BLaER1 (cell line): ENCODE measurements around the gene SURF2.
A peak's percentile ranks its signal among the peaks of the same experiment; 100 is the strongest.

Experiments
- H3K27ac ChIP-seq: shearing (Covaris generic); formaldehyde crosslinking; 2 replicates; pipeline ENCODE4 v1.8.1; 2022
- H3K27me3 ChIP-seq: shearing (Covaris generic); formaldehyde crosslinking; 2 replicates; pipeline ENCODE4 v1.8.1; 2022
- H3K36me3 ChIP-seq: shearing (Covaris generic); formaldehyde crosslinking; 2 replicates; pipeline ENCODE4 v1.8.1; 2022
- H3K4me1 ChIP-seq: shearing (Covaris generic); formaldehyde crosslinking; 2 replicates; pipeline ENCODE4 v1.8.1; 2022
- H3K4me2 ChIP-seq: shearing (Covaris generic); formaldehyde crosslinking; 2 replicates; pipeline ENCODE4 v1.8.1; 2022
- H3K4me3 ChIP-seq: shearing (Covaris generic); formaldehyde crosslinking; 2 replicates; pipeline ENCODE4 v1.8.1; 2022
- H3K9ac ChIP-seq: shearing (Covaris generic); formaldehyde crosslinking; 2 replicates; pipeline ENCODE4 v1.8.1; 2022
- H3K9me3 ChIP-seq: shearing (Covaris generic); formaldehyde crosslinking; 2 replicates; pipeline ENCODE4 v1.8.1; 2022
- H4K20me1 ChIP-seq: shearing (Covaris generic); formaldehyde crosslinking; 2 replicates; pipeline ENCODE4 v1.8.1; 2022
- Cebpa-rat ChIP-seq: shearing (Covaris generic); IDR thresholded peaks from 2 replicates; pipeline ENCODE4 v1.8.1; 2022

Gene SURF2

DNA sequence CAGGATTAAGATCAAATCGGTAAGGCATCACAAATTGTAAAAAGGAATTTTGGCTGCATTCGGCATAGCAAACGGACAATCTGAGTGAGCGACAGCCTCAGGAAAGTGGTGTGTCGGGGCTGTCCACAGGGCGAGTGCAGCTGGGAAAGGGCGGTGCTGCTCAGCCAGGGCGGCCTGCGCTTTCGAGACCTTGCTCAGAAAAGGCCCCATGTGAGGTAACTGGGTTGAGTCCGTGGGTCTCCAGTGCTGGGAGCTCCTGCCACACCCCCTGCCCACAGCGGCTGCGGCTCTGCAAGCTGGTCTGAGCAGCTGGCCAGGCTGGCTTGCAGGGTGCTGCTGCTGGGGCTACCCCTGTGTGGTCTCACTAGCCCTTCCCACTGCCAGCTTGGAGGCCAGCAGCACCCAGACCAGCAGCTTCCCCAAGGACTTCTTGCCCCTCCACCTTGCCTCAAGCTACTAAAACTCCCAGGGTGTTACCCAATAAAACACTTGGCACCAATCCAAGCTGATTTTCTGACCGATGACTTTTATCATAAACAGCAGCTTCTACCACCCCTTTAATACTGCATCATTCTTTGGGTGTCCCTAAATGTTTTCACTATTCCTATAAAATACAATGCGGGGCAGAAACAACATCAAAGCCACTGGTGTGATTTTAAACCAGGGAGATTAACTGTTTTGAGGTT is 6.2 kb downstream of the SURF2 start:
- Histone ChIP-seq H3K27ac (no peak overlapping the region), H4K20me1 (peaks cover 98% of the 10 kb centered on the region), H3K36me3 (peaks cover 98% of the 10 kb centered on the region)

DNA sequence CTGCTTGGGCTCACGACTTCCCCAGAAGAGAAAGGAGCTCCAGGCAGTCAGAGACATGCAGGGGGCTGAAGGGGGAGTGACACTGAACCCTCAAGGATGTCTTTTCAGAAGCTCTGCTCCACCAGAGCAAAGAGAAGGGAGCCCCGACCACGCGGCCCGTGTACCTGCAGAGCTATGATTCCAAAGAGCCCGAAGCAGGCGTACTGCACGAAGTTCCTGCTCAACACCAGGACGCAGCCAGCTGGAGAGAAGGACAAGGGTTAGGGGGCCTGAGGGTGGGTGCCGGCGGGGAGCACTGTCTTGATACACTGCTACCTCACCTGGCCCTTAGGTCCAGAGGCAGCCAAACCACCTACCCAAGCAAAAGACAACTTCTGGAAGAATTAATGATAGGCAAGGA is 10.1 kb downstream of the SURF2 start:
- no peak overlapping the region for H3K4me2 ChIP-seq
- no peak for TF ChIP-seq Cebpa-rat
- H3K9me3 ChIP-seq, result no peaks in the 10 kb centered on the region
- no peak overlapping the region for H3K27ac ChIP-seq
- H3K36me3 ChIP-seq, result peaks cover 99% of the 10 kb centered on the region
- H3K27me3 ChIP-seq, result no peaks in the 10 kb centered on the region
- H3K9ac ChIP-seq, result no peak overlapping the region
- peaks cover 46% of the 10 kb centered on the region for H3K4me1 ChIP-seq
- peaks cover 99% of the 10 kb centered on the region for H4K20me1 ChIP-seq
- no peak overlapping the region for H3K4me3 ChIP-seq

More for the DNA sequence above, 6.2 kb downstream of the SURF2 start:
- TF ChIP-seq Cebpa-rat, result no peak
- Histone ChIP-seq H3K9ac (no peak overlapping the region), H3K9me3 (no peaks in the 10 kb centered on the region), H3K4me1 (peaks cover 56% of the 10 kb centered on the region), H3K4me2 (no peak overlapping the region), H3K4me3 (no peak overlapping the region), H3K27me3 (no peaks in the 10 kb centered on the region)

DNA sequence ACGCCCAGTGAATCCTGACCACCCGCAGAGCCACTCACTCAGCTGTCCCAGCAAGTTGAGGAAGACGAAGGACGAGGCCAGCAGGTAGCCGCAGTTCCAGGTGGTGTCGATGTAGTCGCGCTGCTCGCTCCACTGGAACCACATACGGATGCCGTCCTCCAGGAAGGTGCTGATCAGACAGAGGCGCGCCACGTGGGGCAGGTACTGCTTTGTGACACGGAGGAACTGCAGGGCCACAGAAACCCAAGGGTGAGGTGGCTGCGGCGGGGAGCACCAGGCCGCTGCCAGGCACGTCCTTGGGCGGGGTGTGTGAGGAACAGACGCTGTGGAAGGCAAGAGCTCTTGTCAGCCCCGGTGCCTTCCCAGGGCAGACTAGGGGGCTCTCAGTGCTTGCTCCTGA is 10.9 kb downstream of the SURF2 start:
- Histone ChIP-seq H3K9me3 (no peaks in the 10 kb centered on the region), H3K36me3 (peaks cover 99% of the 10 kb centered on the region), H3K9ac (no peak overlapping the region), H3K4me1 (peaks cover 46% of the 10 kb centered on the region), H3K27me3 (no peaks in the 10 kb centered on the region), H4K20me1 (peaks cover 99% of the 10 kb centered on the region), H3K4me3 (no peak overlapping the region), H3K4me2 (no peak overlapping the region), H3K27ac (no peak overlapping the region)
- no peak for TF ChIP-seq Cebpa-rat

DNA sequence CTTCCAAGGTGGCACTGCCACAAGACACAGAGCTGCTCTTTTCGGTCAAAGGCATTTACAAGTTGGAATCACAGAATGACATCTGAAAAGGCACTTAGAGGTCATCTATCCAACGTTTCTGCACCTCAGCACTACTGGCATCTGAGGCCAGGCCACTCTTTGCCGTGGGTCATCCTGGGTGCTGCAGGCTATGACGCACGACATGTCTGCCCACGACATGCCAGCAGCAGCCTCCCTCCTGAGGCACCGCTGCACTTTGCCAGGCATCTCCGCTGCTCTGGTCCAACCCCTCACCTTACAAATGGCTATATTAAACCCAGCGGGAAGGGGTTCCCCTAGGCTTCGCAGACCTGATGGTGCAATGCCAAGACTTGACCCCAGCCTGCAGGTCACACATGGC is 11.4 kb downstream of the SURF2 start:
- Histone ChIP-seq H3K27me3 (no peaks in the 10 kb centered on the region), H3K36me3 (peaks cover 99% of the 10 kb centered on the region), H3K4me3 (no peak overlapping the region), H3K27ac (no peak overlapping the region), H4K20me1 (peaks cover 99% of the 10 kb centered on the region), H3K9ac (0 out of 2 replicates have a peak overlapping the region, but pooled peaks have one; percentile 9), H3K4me2 (no peak overlapping the region), H3K9me3 (no peaks in the 10 kb centered on the region), H3K4me1 (peaks cover 47% of the 10 kb centered on the region)
- no peak for TF ChIP-seq Cebpa-rat

DNA sequence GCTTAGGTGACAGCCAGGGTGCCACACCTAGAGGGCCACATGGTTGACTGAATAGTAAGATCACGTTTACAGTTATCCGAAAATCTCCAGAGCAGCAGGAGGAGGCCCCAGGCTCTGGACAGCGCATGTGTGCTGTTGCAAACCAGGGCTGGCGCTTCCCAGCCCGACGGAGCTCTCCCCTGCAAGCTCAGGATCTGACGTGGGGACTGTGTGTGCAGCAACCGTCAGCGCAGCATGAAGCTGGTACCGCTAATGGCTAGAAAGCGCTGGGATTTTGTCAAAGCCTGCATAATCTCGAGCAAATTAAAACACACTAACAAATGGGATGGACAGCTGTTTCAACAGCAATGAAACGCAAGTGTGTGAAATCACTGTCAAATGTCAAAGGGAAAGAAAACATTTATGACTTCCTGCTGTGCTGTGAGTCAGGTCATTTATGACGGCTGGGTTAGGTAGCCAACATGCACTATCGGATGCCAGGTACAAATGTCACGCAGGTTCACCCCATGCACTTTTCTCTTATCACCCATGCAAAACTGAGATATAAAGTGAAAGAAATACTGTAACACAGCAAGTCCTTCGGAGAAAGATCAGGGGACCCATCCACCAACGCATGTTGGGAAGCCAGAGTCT is 12.0 kb downstream of the SURF2 start:
- Histone ChIP-seq H3K27me3 (no peaks in the 10 kb centered on the region), H3K36me3 (peaks cover 99% of the 10 kb centered on the region), H3K4me2 (0 out of 2 replicates have a peak overlapping the region, but pooled peaks have one; percentile 23), H3K9me3 (no peaks in the 10 kb centered on the region), H3K4me1 (peaks cover 53% of the 10 kb centered on the region), H3K27ac (no peak overlapping the region), H3K4me3 (no peak overlapping the region), H4K20me1 (peaks cover 99% of the 10 kb centered on the region), H3K9ac (0 out of 2 replicates have a peak overlapping the region, but pooled peaks have one; percentile 9)
- no peak for TF ChIP-seq Cebpa-rat

DNA sequence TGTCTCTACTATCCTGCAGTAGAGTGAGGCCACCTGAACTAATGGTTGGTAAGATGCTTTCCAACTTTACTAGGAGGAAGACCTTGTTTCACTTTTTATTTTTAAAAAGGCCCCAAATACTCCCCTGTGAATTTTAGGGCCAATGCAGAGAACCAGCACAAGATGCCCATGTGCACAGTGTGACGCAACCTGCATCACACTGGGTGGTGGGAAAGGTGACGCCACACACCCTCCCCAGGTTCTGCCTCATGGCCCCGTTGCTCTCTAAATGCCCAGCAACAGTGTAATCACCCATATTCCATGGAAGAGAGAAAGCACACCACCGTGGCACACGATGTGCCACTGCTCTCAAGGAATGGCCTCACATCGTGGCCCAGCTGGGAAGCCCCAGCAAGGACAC is 13.1 kb downstream of the SURF2 start:
- peaks cover 94% of the 10 kb centered on the region for H3K36me3 ChIP-seq
- H4K20me1 ChIP-seq, result peaks cover 99% of the 10 kb centered on the region
- H3K4me2 ChIP-seq, result 0 out of 2 replicates have a peak overlapping the region, but pooled peaks have one; percentile 23

DNA sequence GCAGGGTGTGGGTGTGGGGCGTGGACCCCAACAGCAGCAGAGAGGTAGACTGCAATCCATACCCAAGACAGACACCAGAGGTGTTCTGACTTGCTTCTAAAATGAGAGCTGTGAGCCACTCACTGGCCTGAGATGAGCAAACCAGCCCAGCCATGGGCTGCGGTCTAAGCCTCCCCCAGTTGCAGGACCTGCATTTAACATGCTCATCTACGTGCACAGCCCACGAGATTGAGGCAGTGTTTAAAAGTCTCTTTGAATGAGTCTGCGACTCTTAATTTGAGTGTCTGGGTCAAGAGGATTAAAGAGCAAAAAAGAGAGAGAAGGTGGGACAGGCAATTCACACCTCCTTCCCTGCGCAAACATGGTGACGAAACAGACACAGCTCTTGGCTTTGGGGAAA is 13.6 kb downstream of the SURF2 start:
- no peaks in the 10 kb centered on the region for H3K9me3 ChIP-seq
- H3K4me3 ChIP-seq, result no peak overlapping the region
- H3K36me3 ChIP-seq, result peaks cover 90% of the 10 kb centered on the region
- H3K27me3 ChIP-seq, result no peaks in the 10 kb centered on the region
- H4K20me1 ChIP-seq, result peaks cover 100% of the 10 kb centered on the region
- no peak overlapping the region for H3K27ac ChIP-seq
- peaks cover 66% of the 10 kb centered on the region for H3K4me1 ChIP-seq
- H3K9ac ChIP-seq, result 0 out of 2 replicates have a peak overlapping the region, but pooled peaks have one; percentile 16
- 0 out of 2 replicates have a peak overlapping the region, but pooled peaks have one; percentile 23 for H3K4me2 ChIP-seq
- no peak for TF ChIP-seq Cebpa-rat

More for the DNA sequence above, 13.1 kb downstream of the SURF2 start:
- Histone ChIP-seq H3K27ac (no peak overlapping the region), H3K4me3 (no peak overlapping the region), H3K9me3 (no peaks in the 10 kb centered on the region), H3K9ac (0 out of 2 replicates have a peak overlapping the region, but pooled peaks have one; percentile 16), H3K4me1 (peaks cover 63% of the 10 kb centered on the region), H3K27me3 (no peaks in the 10 kb centered on the region)
- no peak for TF ChIP-seq Cebpa-rat

DNA sequence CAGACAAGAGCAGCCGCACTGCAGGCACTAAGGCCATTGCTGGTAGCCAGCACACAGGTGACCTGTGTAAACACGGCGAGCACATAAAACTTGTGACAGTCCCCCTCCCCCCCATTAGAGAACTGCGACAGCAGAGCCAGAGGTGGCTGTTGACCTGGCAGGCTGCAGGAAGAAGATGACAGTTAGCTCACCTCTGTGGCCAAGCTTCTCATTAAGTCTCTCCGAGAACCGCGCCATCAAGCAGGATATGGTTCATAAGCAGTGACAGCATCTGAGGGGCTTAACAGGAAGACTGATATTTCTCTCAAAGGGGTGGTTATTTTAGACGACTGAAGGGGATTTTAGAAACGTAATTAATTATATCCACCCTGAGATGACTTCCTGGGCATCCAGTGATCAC is 14.3 kb downstream of the SURF2 start:
- H3K27ac ChIP-seq, result no peak overlapping the region
- no peaks in the 10 kb centered on the region for H3K27me3 ChIP-seq
- H3K4me3 ChIP-seq, result no peak overlapping the region
- peaks cover 82% of the 10 kb centered on the region for H3K36me3 ChIP-seq
- 0 out of 2 replicates have a peak overlapping the region, but pooled peaks have one; percentile 48 for H3K4me2 ChIP-seq
- peaks cover 100% of the 10 kb centered on the region for H4K20me1 ChIP-seq
- H3K9me3 ChIP-seq, result no peaks in the 10 kb centered on the region
- H3K4me1 ChIP-seq, result peaks cover 62% of the 10 kb centered on the region
- TF ChIP-seq Cebpa-rat, result no peak
- peak overlapping the region; percentile 63 for H3K9ac ChIP-seq

DNA sequence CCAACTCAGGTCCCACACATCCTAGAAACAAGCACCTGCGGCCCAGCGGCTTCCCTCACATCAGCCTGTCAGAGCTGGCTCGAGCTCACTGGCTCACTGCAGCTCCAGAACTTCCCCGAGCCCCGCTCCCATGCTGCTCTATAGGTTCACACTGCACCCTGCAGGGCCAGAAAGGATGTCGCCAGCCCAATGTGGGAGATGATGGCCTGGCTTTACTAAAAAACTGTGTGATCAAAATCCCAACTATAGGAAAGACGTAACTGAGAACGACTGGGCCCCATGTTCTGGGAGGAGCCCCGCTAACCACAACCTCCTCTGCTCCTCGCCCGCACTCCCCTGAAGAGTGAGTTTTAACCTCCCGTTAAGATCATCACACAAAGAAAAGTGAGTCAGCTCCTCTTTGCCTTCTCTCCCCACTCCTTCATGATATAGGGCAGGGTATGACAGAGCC is 14.9 kb downstream of the SURF2 start:
- Histone ChIP-seq H3K36me3 (peaks cover 76% of the 10 kb centered on the region), H4K20me1 (peaks cover 94% of the 10 kb centered on the region), H3K27ac (0 out of 2 replicates have a peak overlapping the region, but pooled peaks have one; percentile 14), H3K4me3 (no peak overlapping the region), H3K4me2 (peak overlapping the region; percentile 48), H3K4me1 (peaks cover 62% of the 10 kb centered on the region), H3K9ac (peak overlapping the region; percentile 63), H3K9me3 (no peaks in the 10 kb centered on the region), H3K27me3 (no peaks in the 10 kb centered on the region)
- TF ChIP-seq Cebpa-rat, result no peak

DNA sequence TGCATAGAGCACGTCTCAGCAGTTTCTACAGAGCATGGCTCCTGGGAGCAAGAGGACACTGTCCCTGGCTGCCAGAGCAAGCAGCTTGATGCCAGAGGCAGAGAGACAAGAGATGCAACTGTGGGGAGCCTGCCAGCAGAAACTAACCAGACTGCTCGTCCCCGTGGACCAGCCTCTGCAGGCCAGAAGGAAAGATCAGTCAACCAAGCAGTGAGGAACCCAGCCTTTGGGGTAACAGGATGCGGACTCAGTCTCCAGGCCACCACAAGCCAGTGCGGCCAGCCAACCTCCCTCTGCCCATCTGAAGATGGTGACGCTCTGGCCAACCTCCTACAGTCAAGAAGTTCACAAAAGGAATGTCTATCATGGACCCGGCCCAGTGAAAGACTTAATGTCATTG is 15.8 kb downstream of the SURF2 start:
- no peak for TF ChIP-seq Cebpa-rat
- H3K27me3 ChIP-seq, result no peaks in the 10 kb centered on the region
- H3K27ac ChIP-seq, result no peak overlapping the region
- peaks cover 68% of the 10 kb centered on the region for H3K36me3 ChIP-seq
- H3K4me1 ChIP-seq, result peaks cover 70% of the 10 kb centered on the region
- H3K9me3 ChIP-seq, result no peaks in the 10 kb centered on the region
- peak overlapping the region; percentile 48 for H3K4me2 ChIP-seq
- peaks cover 86% of the 10 kb centered on the region for H4K20me1 ChIP-seq
- peak overlapping the region; percentile 63 for H3K9ac ChIP-seq
- no peak overlapping the region for H3K4me3 ChIP-seq
